PFSK-1 (cell line): ENCODE measurements around the gene STK32B.

ENCODE experiments used
- POLR2AphosphoS5 ChIP-seq: IDR thresholded peaks from 2 replicates; pipeline ENCODE4 v1.6.1; 2012; ENCODE audit warnings: low read depth, mild to moderate bottlenecking, control low read depth, low read length, moderate library complexity
- REST ChIP-seq, 2 experiments: IDR thresholded peaks; 2 replicates each; pipeline versions ENCODE4 v1.6.1 to v1.8.0; 2011 to 2012; ENCODE audit warnings: low read depth in 2 of 2, low read length in 2 of 2, control low read depth in 1 of 2, inconsistent platforms in 1 of 2, mild to moderate bottlenecking in 1 of 2, moderate library complexity in 1 of 2; ENCODE audit not compliant: insufficient read depth in 1 of 2
- SIN3A ChIP-seq: IDR thresholded peaks from 2 replicates; pipeline ENCODE4 v1.6.1; 2012; ENCODE audit warnings: mild to moderate bottlenecking, low read length, moderate library complexity, borderline replicate concordance; ENCODE audit not compliant: insufficient read depth

GRCh38 chr4:5143306-5143861, 92.1 kb downstream of the STK32B start:
- no peak for TF ChIP-seq REST (IDR thresholded peaks at IDR 0.05; ENCODE audit: insufficient read depth in 1 of 2, low read depth in 2 of 2, low read length in 2 of 2)
- no peak for TF ChIP-seq POLR2AphosphoS5
- TF ChIP-seq SIN3A: no peak
